GM19099 (cell line): Measurements from ENCODE around the gene NRG2.

ENCODE experiments used
- POLR2A ChIP-seq: IDR thresholded peaks from 3 replicates; pipeline ENCODE4 v1.6.1; 2011; ENCODE audit warnings: low read depth; ENCODE audit not compliant: insufficient read length; ENCODE audit errors: extremely low read depth

Gene NRG2

DNA sequence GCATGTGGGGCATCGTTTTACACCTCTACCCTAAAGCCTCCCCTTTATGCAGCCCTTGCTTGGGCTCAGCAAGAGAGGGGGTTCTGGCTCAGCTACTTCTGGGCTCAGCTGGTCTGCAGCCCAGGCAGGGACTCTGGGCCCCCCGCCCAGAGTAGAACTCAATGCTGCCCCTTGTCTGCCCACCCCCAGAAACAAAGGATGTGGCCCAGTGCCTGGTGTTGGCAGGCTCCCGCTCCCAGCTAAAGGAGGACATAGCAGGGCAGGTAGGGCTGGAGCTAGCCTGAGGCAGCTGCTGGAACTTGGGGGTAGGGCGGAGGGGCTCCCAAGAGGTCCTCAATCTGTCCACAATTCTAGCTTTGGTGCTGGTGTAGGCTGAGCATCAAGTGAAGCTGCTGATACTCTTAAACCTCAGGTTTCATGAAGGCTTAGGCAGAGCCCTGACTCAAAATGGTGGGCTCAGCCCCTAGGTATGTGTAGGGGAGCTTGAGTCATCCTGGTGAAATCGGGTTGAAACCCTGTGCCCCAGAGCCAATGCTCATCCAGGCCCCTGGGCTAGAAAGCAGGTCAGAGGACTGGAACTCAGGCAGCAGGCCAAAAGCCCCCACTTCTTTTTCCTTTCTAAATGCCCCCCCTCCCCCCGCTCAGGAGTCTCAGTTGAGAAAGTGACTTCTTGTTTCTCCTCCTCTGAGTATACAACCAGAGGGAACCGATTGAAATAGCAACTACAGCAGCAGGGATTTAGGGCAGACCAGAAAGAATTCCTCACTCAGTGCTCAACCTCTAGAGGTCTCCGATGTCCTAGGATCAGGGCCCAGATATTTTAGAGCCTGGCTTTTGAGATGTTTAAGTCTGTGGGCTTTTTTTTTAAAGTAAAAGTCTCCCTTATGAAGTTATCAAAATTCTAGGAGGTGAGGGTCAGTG lies 236.1 kb downstream of the NRG2 start:
- no peak for TF ChIP-seq POLR2A

DNA sequence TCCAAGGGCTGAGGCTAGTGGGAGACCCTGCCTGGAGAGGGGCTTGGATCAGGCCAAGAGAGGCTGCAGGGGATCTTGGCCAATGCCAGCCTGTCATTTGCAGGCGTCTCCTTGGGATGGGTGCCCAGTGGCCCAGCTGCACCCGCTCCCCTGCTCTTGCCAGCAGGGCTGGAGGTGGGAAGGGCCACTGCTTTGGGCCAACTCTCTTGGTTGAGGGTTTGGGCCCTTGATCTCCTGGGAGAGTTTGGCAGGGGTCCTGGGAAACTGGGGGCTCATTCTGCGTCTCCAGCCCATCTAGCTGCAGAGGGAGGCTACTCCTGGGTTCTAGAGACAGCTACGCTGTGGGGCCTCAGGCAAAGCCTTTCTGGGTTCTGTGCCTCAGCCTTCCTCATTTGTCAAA lies 237.0 kb downstream of the NRG2 start:
- no peak for TF ChIP-seq POLR2A

DNA sequence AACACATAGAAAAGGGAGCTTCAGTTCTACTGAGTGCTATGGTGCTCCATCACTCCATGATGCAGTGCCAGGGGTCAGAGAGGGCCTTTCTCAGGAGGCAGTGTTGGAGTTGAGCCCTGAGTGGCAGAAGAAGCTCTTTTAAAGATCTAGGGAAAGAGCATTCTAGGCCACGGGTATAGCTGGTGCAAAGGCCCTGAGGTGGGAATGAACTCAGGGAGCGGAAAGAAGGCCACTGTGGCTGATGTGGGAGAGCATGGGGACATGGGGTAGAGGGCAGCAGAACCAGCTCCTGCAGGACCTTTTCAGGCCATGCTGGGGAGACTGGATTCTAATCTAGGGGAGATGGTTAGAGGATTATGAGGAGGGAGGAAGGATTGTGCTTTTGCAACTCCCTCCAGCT lies 237.6 kb downstream of the NRG2 start:
- TF ChIP-seq POLR2A = no peak

DNA sequence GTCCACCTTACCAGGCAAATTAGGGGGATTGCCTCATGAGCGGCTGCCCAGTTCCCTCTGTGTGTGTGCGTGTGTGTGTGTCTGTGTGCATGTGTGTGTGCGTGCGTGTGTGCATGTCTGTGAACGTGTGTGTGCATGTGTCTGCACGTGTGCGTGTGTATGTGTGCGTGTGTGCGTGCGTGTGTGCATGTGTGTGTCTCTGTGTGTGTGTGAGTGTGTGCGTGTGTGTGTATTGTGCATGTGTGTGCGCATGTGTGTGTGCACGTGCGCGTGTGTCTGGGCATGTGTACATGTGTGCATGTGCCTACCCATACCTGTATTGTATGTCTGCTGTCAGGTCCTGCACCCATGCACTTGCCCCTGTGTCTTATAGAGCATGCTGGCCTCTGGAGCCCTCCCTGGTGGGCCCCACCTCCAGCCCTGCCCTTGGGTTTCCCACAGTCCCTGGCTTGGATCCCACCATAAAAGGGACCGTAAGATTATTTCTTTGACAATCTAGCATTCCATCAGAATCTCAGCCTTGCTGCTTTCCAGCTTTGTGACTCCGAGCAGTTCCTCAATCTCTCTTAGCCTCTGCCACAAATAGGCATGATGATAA lies 238.2 kb downstream of the NRG2 start:
- no peak for TF ChIP-seq POLR2A

DNA sequence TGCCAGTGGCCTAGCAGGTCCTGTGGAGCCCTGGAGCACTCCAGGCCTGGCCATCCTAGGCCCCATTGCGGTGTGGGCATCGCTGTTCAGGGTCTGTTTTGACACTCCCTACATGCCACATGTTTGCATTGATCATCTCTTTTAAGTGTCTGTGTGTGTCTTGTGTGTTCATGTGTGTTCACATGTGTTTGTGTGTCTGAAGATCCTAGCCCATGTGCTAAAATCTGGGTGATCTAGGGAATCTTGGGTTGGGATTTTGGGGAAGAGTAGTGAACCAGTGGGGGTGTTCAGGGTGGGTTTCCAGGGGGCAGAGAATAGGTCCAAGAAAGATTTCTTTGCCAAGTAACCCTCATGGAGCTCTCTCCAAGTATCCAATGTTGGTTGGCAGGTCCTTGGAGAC lies 239.1 kb downstream of the NRG2 start:
- no peak for TF ChIP-seq POLR2A

DNA sequence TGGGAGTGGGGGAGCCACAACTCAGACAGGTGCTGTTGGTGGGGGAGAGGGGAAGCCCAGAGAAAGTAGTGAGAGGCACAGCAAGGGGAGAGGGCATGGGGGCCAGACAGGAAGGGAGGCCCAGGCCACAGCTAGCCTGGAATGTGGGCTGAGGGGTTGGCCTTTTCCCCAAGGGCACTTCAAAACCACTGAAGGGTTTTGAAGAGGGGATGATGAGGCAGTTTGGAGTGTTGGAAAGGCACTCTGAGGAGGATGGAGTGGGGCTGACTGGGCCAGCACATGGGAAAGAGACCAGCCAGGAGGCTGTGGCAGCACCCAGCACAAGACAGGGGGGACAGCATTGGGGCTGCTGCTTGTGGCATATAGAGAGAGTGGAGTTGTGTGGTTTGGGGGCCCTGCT lies 243.7 kb downstream of the NRG2 start:
- no peak for TF ChIP-seq POLR2A

DNA sequence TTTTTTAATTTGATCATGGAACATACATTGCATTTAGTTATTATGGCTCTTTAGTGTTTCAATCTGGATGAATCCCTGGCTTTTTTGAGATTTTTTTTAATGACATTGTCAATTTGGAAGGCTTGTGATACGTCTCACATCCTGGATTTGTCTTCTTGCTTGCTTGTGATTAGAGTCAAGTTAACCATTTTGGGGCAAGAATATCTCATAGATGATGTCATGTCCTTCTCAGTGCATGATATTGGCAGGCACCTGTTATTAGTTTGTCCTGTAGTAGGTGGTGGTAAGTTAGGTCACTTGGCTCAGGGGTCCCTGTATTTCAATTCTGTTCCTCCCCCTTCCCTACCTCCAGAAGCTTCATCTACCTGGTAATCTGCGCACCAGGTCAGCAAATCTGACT lies 244.2 kb downstream of the NRG2 start:
- no peak for TF ChIP-seq POLR2A

- no peak for TF ChIP-seq POLR2A
These were observed 245.1 kb downstream of the NRG2 start for GRCh38 chr5:139797856-139798510.

DNA sequence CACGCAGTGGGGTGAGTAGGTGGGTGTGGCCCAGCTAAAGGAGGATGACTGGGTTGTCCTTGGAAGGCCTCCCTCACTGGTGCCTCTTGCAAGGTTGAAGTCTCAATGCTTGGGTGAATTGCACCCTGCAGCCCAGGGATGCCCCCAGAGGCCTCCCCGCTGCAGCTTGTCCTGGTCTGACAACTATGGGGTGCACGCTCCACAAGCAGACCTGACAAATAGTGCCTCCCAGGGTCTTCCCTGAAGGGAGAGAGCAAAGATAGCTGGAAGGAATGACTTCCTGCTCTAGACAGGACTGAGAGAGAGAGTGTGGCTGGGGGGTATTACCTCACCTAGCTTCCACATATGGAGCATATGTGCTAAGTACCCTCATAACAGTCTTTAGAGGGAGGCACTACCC lies 245.8 kb downstream of the NRG2 start:
- no peak for TF ChIP-seq POLR2A
